NCI-H1092 treated with DMSO at 0.1 percent for 48 hours (cell line): Measurements from ENCODE around the gene FERMT2.

ENCODE experiments used
- DNase-seq: peaks from one replicate; lab custom pipeline; 2025; lab: John Stamatoyannopoulos, UW

Gene FERMT2

DNA sequence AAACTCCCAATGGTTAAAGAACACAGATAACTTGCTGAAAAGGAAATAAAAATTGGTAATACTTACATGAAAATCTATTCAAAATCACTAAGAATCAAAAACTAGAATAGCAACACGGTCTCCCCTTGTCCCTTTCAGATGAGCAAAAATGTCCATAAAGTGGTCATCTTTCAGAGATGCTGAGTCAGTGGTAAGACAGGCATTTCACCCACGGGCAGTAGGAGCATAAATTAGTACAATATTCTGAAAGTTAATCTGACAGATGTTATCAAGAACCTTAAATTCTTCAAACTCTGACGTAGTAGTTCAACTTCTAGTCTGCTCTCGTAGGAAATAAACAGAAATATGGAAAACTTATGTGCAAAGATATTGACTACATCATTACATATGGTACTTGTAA, 126.4 kb downstream of the FERMT2 start:
- no peak for DNase-seq

DNA sequence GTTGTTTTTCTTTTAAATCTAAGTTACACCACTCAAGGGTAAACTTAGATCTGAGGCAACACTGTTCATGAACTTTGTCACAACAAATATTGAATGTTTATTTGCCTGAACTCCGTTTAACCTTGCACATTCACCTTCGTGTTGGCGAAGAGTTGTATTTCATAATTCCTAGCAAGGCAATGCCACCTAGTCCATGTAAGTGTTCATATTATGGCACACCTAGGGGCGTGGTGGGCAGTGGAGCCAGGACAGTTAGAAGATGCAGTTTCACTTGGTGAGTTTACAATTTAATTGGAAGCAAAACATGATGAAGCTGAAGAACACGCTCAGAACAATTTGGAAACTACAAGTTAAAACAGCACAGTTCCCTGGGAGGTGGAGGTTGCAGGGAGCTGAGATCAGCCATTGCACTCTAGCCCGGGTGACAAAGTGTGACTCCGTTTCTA, 129.0 kb downstream of the FERMT2 start:
- no peak for DNase-seq

DNA sequence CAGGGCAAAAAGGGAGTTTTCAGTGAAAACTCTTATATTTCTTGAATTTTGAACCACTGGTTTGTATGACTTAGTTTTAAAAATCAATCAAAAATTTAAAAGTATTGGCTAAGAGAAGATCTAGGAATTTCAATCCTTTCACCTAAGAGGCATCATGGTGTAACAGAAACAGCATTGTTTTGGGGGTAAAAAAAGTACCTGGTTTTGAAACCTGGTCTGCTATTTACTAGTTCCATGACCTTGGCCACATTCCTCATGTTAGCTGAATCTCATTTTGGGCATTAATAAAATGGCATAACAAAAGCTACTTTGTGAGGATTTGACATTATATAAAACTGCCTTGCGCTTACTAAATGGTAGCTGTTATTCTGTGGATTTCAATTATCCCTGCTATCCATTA, 142.7 kb downstream of the FERMT2 start:
- DNase-seq: no peak
